Spleen (tissue), 11 donors: Measurements from ENCODE around the gene AP1B1. TPM values are rescaled to one million over a fixed set of nuclear protein-coding genes. Genes with fewer than 3 reads are reported as not detected.

Experiments
- DNase-seq: peaks from one replicate; pipeline ENCODE4 v3.0.0-alpha.2; 2020
- H3K27ac ChIP-seq, 8 donors: fragments of 200-600 bp; sonication (generic) in 7 of 8; 1 replicate in 4 of 8; 2 replicates in 4 of 8; pipeline versions ENCODE4 v1.5.0 to v1.8.0; 2016 to 2021; ENCODE audit warnings: inconsistent platforms in 4 of 8, mild to moderate bottlenecking in 4 of 8, moderate library complexity in 1 of 8
- H3K27me3 ChIP-seq, 7 donors: fragments of 200-600 bp; sonication (generic) in 6 of 7; replicated peaks in 1 of 7; 1 replicate in 4 of 7; 2 replicates in 3 of 7; pipeline versions ENCODE4 v1.5.0 to v1.8.0; 2016 to 2021; ENCODE audit warnings: inconsistent platforms in 3 of 7, mild to moderate bottlenecking in 1 of 7
- H3K36me3 ChIP-seq, 6 donors: fragments of 200-600 bp; sonication (generic) in 5 of 6; 1 replicate in 4 of 6; 2 replicates in 2 of 6; pipeline versions ENCODE4 v1.5.0 to v1.8.0; 2016 to 2021; ENCODE audit warnings: inconsistent platforms in 2 of 6
- H3K4me1 ChIP-seq, 6 donors: fragments of 200-600 bp; sonication (generic) in 5 of 6; 1 replicate in 3 of 6; 2 replicates in 3 of 6; pipeline versions ENCODE4 v1.5.0 to v1.8.0; 2016 to 2021; ENCODE audit warnings: inconsistent platforms in 3 of 6
- H3K4me3 ChIP-seq, 8 donors: fragments of 200-600 bp; sonication (generic) in 7 of 8; 1 replicate in 4 of 8; 2 replicates in 4 of 8; pipeline versions ENCODE4 v1.5.0 to v1.8.0; 2016 to 2021; ENCODE audit warnings: inconsistent platforms in 4 of 8, mild to moderate bottlenecking in 4 of 8, moderate library complexity in 2 of 8
- H3K9me3 ChIP-seq, 8 donors: fragments of 200-600 bp; sonication (generic) in 7 of 8; 1 replicate in 4 of 8; 2 replicates in 4 of 8; pipeline versions ENCODE4 v1.5.0 to v1.8.0; 2016 to 2021; ENCODE audit warnings: inconsistent platforms in 4 of 8
- CTCF ChIP-seq, 11 experiments: fragments of 200-600 bp in 7 of 11; fragments of 450-650 bp in 4 of 11; sonication (generic) in 4 of 11; IDR thresholded peaks in 8 of 11; conservative IDR thresholded peaks in 3 of 11; 1 replicate in 7 of 11; 2 replicates in 4 of 11; pipeline versions ENCODE4 v1.4.0 to v1.8.0; 2016 to 2021; ENCODE audit warnings: antibody characterized with exemption in 11 of 11, inconsistent platforms in 4 of 11, mild to moderate bottlenecking in 1 of 11
- POLR2A ChIP-seq, 3 donors: fragments of 450-650 bp; IDR thresholded peaks; one replicate each; pipeline ENCODE4 v1.5.1; 2017; ENCODE audit warnings: antibody characterized with exemption in 3 of 3, mild to moderate bottlenecking in 1 of 3
- POLR2AphosphoS5 ChIP-seq, 3 donors: sonication (generic); formaldehyde crosslinking; IDR thresholded peaks; one replicate each; pipeline ENCODE4 v1.5.1; 2017; ENCODE audit warnings: antibody characterized with exemption in 3 of 3
- WGBS, 5 donors: extraction: QIAGEN DNeasy Blood & Tissue Kit in 3 of 5; methylation state at CpG; one replicate each; pipeline versions ENCODE4 v1.1.5 to v1.1.7; 2013 to 2018; 5-methylcytosine and 5-hydroxymethylcytosine counted together
- intact Hi-C: fragments of 100-400 bp; cut with DNase I; formaldehyde crosslinking; loops from one replicate; pipeline ENCODE4 v1.15.0; 2023; ENCODE audit warnings: low total_unique reads
- polyA plus RNA-seq, 3 donors: library from polyadenylated mRNA; stranded (reverse); fragments of 200-250 nt; gene quantifications; one replicate each; pipeline ENCODE4 v1.2.1, GENCODE V29; 2013
- total RNA-seq, 7 donors: library from RNA; depleted of rRNA in 3 of 7; stranded (reverse); fragments of >200 nt in 3 of 7; fragmentation: NEBNext Ultra II Directional in 4 of 7; extraction: Animal tissue kit (Norgen Biotek cat#: 25700) in 4 of 7; gene quantifications; one replicate each; pipeline versions ENCODE4 v1.1.0 to v1.2.1, GENCODE V29; 2016 to 2021
- donor health status: healthy with polysubstance abuse.
- donor health status: DM: no; HTN: no; CAD: no; lungs with moderate emphysema.
- donor health status: DM: no; HTN: no; CAD: no.
- donor health status: Bipolar disorder and iron deficiency.
- donor health status: healthy.
- donor health status: DM: no; HTN: no; CAD: no.
- donor health status: DM: yes; HTN: yes; CAD: no.

The AP1B1 gene
- total and polyA plus RNA-seq, 10 donors: 43.3 to 150 (median 110) TPM

GRCh38 chr22:29393019-29393608 lies 4.7 kb upstream of the AP1B1 start:
- 63 to 84% (median 68%) methylated on average over 2 of the region's 2 CpGs for WGBS, 5 donors
- no peak for DNase-seq
- H3K4me3 ChIP-seq: no peak overlapping the region
- intact Hi-C loops: loop anchor here (10.0 kb wide), 1 partner anchor 132 kb away; no protein-coding TSS in a partner anchor
- H3K27ac ChIP-seq: no peak overlapping the region
- TF ChIP-seq CTCF (IDR thresholded peaks at IDR 0.05 in 8 of 11, conservative IDR thresholded peaks at IDR 0.05 in 3 of 11) (no peak), POLR2A (IDR thresholded peaks at IDR 0.05) (no peak), POLR2AphosphoS5 (IDR thresholded peaks at IDR 0.05) (no peak)
- no peaks in the 10 kb centered on the region for H3K9me3 ChIP-seq
- H3K27me3 ChIP-seq: no peaks in the 10 kb centered on the region
- no peaks in the 10 kb centered on the region for H3K36me3 ChIP-seq
- H3K4me1 ChIP-seq: peaks cover 7 to 37% (median 19%) of the 10 kb centered on the region in 6 donors

- H3K27me3 ChIP-seq: no peaks in the 10 kb centered on the region
- intact Hi-C loops: loop anchor here (10.0 kb wide), 1 partner anchor 133 kb away; no protein-coding TSS in a partner anchor
- H3K4me1 ChIP-seq: peaks cover 15 to 53% (median 33%) of the 10 kb centered on the region in 6 donors
- no peak overlapping the region for H3K27ac ChIP-seq
- DNase-seq: no peak
- peaks cover 0 to under 1% (median 0%) of the 10 kb centered on the region in 6 donors for H3K36me3 ChIP-seq
- WGBS, 5 donors: 56 to 72% (median 64%) methylated on average over 8 of the region's 8 CpGs
- H3K4me3 ChIP-seq: no peak overlapping the region
- H3K9me3 ChIP-seq: no peaks in the 10 kb centered on the region
- TF ChIP-seq POLR2AphosphoS5 (IDR thresholded peaks at IDR 0.05): no peak
- TF ChIP-seq POLR2A (IDR thresholded peaks at IDR 0.05): no peak
- no peak for TF ChIP-seq CTCF (IDR thresholded peaks at IDR 0.05 in 8 of 11, conservative IDR thresholded peaks at IDR 0.05 in 3 of 11)
Measured at GRCh38 chr22:29391546-29391945, 3.2 kb upstream of the AP1B1 start.

GRCh38 chr22:29390270-29390669 lies 1.9 kb upstream of the AP1B1 start:
- no peaks in the 10 kb centered on the region for H3K27me3 ChIP-seq
- no peaks in the 10 kb centered on the region for H3K9me3 ChIP-seq
- intact Hi-C loops: loop anchor here (10.0 kb wide), 1 partner anchor 135 kb away; no protein-coding TSS in a partner anchor
- no peak overlapping the region for H3K4me3 ChIP-seq
- TF ChIP-seq CTCF (IDR thresholded peaks at IDR 0.05 in 8 of 11, conservative IDR thresholded peaks at IDR 0.05 in 3 of 11) (no peak), POLR2AphosphoS5 (IDR thresholded peaks at IDR 0.05) (no peak), POLR2A (IDR thresholded peaks at IDR 0.05) (no peak)
- WGBS, 5 donors: 91 to 95% (median 94%) methylated on average over 6 of the region's 6 CpGs
- peaks cover 0 to 8% (median 0%) of the 10 kb centered on the region in 6 donors for H3K36me3 ChIP-seq
- DNase-seq: no peak
- H3K4me1 ChIP-seq: peaks cover 28 to 64% (median 45%) of the 10 kb centered on the region in 6 donors
- H3K27ac ChIP-seq: no peak overlapping the region

- peak overlapping the region; percentile 78 to 95 (median 84) for H3K4me3 ChIP-seq
- intact Hi-C loops: no loop called here
- peak overlapping the region; percentile 76 to 97 (median 90) for H3K27ac ChIP-seq
- WGBS, 5 donors: 11 to 26% (median 21%) methylated on average over 9 of the region's 9 CpGs
- H3K9me3 ChIP-seq: no peaks in the 10 kb centered on the region
- no peaks in the 10 kb centered on the region for H3K27me3 ChIP-seq
- TF ChIP-seq CTCF (IDR thresholded peaks at IDR 0.05 in 8 of 11, conservative IDR thresholded peaks at IDR 0.05 in 3 of 11): no peak
- peaks cover 0 to 23% (median 1%) of the 10 kb centered on the region in 6 donors for H3K36me3 ChIP-seq
- DNase-seq: no peak
- peaks cover 35 to 65% (median 53%) of the 10 kb centered on the region in 6 donors for H3K4me1 ChIP-seq
Measured at GRCh38 chr22:29388759-29389090, 355 bp upstream of the AP1B1 start.
